SU-DHL-6 (cell line): ENCODE measurements around the gene FOXP3.

Experiments
- H2AFZ ChIP-seq: fragments of 200-600 bp; sonication (generic); 2 replicates; pipeline ENCODE4 v1.6.1; 2014; ENCODE audit warnings: low read depth, mild to moderate bottlenecking, moderate library complexity, mixed read lengths, antibody characterized with exemption, low read length; ENCODE audit not compliant: severe bottlenecking
- H3F3A ChIP-seq: fragments of 200-600 bp; shearing (Covaris generic); 2 replicates; pipeline ENCODE4 v1.6.0; 2016; ENCODE audit warnings: antibody characterized with exemption, mild to moderate bottlenecking; ENCODE audit not compliant: insufficient read depth
- H3K27ac ChIP-seq: fragments of 200-600 bp; sonication (generic); 2 replicates; pipeline ENCODE4 v1.5.1; 2016; ENCODE audit warnings: low read depth, mild to moderate bottlenecking, low read length, moderate library complexity, mixed read lengths
- H3K27me3 ChIP-seq: fragments of 200-600 bp; sonication (generic), shearing (Covaris generic); 2 replicates; pipeline ENCODE4 v1.6.0; 2014; ENCODE audit warnings: mild to moderate bottlenecking, low read length
- H3K36me3 ChIP-seq: fragments of 200-600 bp; sonication (generic); 2 replicates; pipeline ENCODE4 v1.6.1; 2014; ENCODE audit warnings: mild to moderate bottlenecking, low read length, mixed read lengths
- H3K4me2 ChIP-seq: fragments of 300-600, 200-600 bp; shearing (Covaris generic), sonication (generic); 2 replicates; pipeline ENCODE4 v1.6.0; 2014; ENCODE audit warnings: low read length, low read depth, mild to moderate bottlenecking; ENCODE audit not compliant: poor library complexity, severe bottlenecking
- H3K4me3 ChIP-seq: fragments of 200-600 bp; sonication (generic); 2 replicates; pipeline ENCODE4 v1.5.1; 2014; ENCODE audit warnings: antibody characterized with exemption, low read length, mild to moderate bottlenecking, mixed read lengths; ENCODE audit not compliant: insufficient read depth, poor library complexity, severe bottlenecking
- H3K79me2 ChIP-seq: fragments of 200-600 bp; sonication (generic); 2 replicates; pipeline ENCODE4 v1.6.1; 2014; ENCODE audit warnings: mild to moderate bottlenecking, low read length, moderate library complexity; ENCODE audit not compliant: insufficient read depth
- H3K9ac ChIP-seq: fragments of 200-600 bp; sonication (generic); 2 replicates; pipeline ENCODE4 v1.7.0; 2014; ENCODE audit warnings: mild to moderate bottlenecking, low read length
- H3K9me2 ChIP-seq: fragments of 200-600 bp; sonication (generic); replicated peaks from 2 replicates; pipeline ENCODE4 v1.6.1; 2014; ENCODE audit warnings: low read length; ENCODE audit not compliant: insufficient read depth
- H3K9me3 ChIP-seq: fragments of 200-600 bp; sonication (generic); 2 replicates; pipeline ENCODE4 v1.6.1; 2014; ENCODE audit warnings: low read length, mixed read lengths; ENCODE audit not compliant: insufficient read depth
- H4K20me1 ChIP-seq: fragments of 200-600 bp; sonication (generic); 2 replicates; pipeline ENCODE4 v1.6.1; 2014; ENCODE audit warnings: low read depth, mild to moderate bottlenecking, antibody characterized with exemption, low read length, moderate library complexity, mixed read lengths
- CTCF ChIP-seq: fragments of 200-600 bp; sonication (generic); IDR thresholded peaks from one replicate; pipeline ENCODE4 v1.5.1; 2017; ENCODE audit warnings: antibody characterized with exemption, mild to moderate bottlenecking, low read length, moderate library complexity; ENCODE audit not compliant: insufficient read depth, poor library complexity, severe bottlenecking
- EZH2phosphoT487 ChIP-seq: fragments of 200-600 bp; sonication (generic), shearing (Covaris generic); conservative IDR thresholded peaks from 2 replicates; pipeline ENCODE4 v1.6.1; 2018; ENCODE audit warnings: mild to moderate bottlenecking, antibody characterized with exemption, low read length, moderate library complexity, mixed read lengths

Gene FOXP3

DNA sequence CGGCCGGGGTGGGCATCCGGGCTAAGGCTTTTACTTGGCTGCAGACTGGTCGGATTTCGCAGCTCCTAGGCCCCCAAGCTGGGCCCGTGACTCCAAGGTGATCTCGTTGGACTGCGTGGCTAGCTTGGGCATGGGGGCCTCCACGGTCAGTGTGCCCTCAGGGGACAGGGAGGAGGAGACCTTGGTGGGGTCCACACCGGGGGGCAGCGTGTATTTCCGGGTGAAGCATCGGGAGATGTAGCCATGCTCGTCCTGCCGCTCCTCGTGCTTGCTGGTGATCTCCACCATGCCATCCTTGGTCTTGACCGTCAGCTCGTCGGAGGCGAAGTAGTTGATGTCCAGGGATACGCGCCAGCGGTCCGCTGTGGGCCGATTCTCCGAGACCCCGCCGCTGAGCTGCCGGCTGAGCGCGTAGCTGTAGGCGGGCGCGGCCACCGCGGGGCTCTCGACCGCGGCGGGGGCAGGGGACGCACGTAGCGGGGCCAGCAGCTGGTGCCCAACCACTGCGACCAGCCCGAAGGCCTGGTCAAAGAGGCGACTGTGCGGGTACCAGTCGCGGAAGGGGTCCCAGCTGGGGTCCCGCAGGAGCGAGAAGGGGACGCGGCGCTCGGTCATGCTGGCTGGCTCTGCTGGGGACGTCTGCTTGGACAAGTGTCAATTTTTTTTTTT is 30.5 kb downstream of the FOXP3 start:
- Histone ChIP-seq H3K79me2 (no peaks in the 10 kb centered on the region), H3K9me2 (no peaks in the 10 kb centered on the region), H4K20me1 (no peaks in the 10 kb centered on the region), H3K9ac (no peak overlapping the region), H3K27me3 (no peaks in the 10 kb centered on the region), H3K27ac (no peak overlapping the region), H2AFZ (no peak overlapping the region), H3K4me2 (no peak overlapping the region), H3K36me3 (no peaks in the 10 kb centered on the region), H3K9me3 (no peaks in the 10 kb centered on the region), H3K4me3 (no peak overlapping the region), H3F3A (no peaks in the 10 kb centered on the region)
- TF ChIP-seq CTCF (no peak), EZH2phosphoT487 (no peak)

DNA sequence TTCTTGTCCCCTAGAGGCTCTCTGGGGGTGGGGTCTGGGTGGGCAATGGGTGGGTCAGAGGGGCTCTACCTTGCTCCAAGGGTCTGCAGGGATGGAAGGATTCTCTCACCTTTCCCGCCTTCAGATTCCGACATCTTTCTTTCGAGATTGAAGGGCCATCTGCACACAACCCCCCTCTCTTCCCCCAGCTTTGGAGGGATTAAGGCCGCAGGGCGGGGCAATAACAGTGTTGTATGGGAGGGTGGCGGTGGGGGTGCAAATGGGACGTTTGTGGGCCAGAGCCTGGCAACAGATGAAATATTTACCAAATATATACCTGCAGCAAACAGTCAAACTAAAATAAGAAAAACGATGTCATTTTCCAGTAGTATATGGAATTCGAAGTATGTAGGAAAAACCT is 31.3 kb downstream of the FOXP3 start, which contains the start of gene CACNA1F:
Gene CACNA1F, minus strand, starts transcription at position 165 of the 400 bp plus-strand sequence. Its CDS starts 31 bp downstream, at position 134.
- Histone ChIP-seq H3K79me2 (no peaks in the 10 kb centered on the region), H3K9ac (no peak within 1 kb of the TSS), H3K9me3 (no peaks in the 10 kb centered on the region), H4K20me1 (no peaks in the 10 kb centered on the region), H3K27me3 (no peaks in the 10 kb centered on the region), H3K4me2 (no peak within 1 kb of the TSS), H3F3A (no peaks in the 10 kb centered on the region), H3K36me3 (no peaks in the 10 kb centered on the region), H3K4me3 (no peak within 1 kb of the TSS), H3K9me2 (no peaks in the 10 kb centered on the region), H2AFZ (no peak within 1 kb of the TSS), H3K27ac (no peak within 1 kb of the TSS)
- TF ChIP-seq EZH2phosphoT487 = no peak
- TF ChIP-seq CTCF = no peak

- no peak for TF ChIP-seq CTCF
- TF ChIP-seq EZH2phosphoT487 = no peak
- Histone ChIP-seq H3F3A (no peaks in the 10 kb centered on the region), H2AFZ (no peak overlapping the region)
These were observed 32.0 kb downstream of the FOXP3 start for GRCh38 chrX:49232525-49232924.

More at GRCh38 chrX:49232525-49232924, 32.0 kb downstream of the FOXP3 start:
- Histone ChIP-seq H4K20me1 (no peaks in the 10 kb centered on the region), H3K79me2 (no peaks in the 10 kb centered on the region), H3K27me3 (no peaks in the 10 kb centered on the region), H3K4me3 (no peak overlapping the region), H3K27ac (no peak overlapping the region), H3K4me2 (no peak overlapping the region), H3K9me2 (no peaks in the 10 kb centered on the region), H3K36me3 (no peaks in the 10 kb centered on the region), H3K9me3 (no peaks in the 10 kb centered on the region), H3K9ac (no peak overlapping the region)
